ENCODE results near the gene ITGB1BP1. TPM values are rescaled to one million over a fixed set of nuclear protein-coding genes. Genes with fewer than 3 reads are reported as not detected.

ITGB1BP1 gene
- total RNA-seq, 4 donors from 2014 or later, result 10.7 to 27.7 (median 21.7) TPM

DNA sequence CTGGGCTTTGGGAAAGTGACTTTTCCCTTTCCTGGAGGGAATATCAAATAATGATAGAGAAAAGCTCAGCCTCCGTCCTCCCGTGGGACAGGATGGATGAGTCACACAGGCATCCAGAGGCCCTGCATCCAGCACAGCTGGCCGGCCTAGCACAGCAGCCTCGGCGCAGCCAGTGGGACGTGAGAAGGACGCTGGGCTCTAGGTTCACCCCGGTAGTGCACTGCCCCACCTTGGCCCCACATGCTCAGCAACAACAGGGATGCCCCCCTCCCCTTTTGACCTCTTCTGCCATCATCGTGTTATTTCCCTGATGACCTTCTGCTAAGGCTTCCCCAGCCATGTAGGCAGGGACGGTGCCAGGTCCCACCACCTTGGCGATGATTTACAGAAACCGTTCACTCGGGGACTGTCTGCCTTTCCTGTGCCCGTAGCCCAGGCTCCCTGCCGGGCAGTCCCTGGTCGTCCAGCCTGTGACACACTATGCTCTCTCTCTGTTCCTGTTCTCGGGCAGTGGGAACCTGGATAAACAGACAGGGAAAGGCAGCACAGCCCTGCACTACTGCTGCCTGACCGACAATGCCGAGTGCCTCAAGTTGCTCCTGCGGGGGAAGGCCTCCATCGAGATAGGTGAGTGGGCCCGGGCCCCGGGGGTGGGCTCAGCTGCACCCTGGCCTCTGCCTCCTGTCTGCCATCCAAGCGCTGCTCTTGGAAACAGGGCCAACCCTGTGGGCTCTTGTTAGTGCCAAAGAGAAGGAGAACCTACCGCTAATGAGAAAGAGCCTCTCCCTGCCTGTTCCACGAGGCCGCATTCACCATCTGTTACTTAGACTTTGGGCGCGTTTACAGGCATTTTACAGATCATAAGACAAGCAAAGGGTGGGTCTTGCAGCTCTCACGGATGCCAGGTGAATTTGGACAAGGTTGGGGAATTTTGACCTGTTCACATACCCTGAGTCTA lies 44.6 kb downstream of the ITGB1BP1 start:
- Histone ChIP-seq H3K4me1 (peaks cover 3 to 25% (median 14%) of the 10 kb centered on the region in 4 donors), H3K9me3 (no peaks in the 10 kb centered on the region), H3K27me3 (no peaks in the 10 kb centered on the region), H3K27ac (peak overlapping the region; percentile 62 to 71 (median 66)), H3K4me3 (no peak overlapping the region), H3K36me3 (peaks cover 0 to 15% (median 3%) of the 10 kb centered on the region in 4 donors)
- in situ Hi-C loops (cut with MboI; ENCODE audit: low pct_ligation_motif_present in 1 of 4, low pct_unique_long_range_greater_than_20kb in 1 of 4, low sequenced_read_pairs in 3 of 4) (no loop called here), intact Hi-C loops (cut with DNase I; ENCODE audit: low total_unique reads) (no loop called here)
- TF ChIP-seq POLR2AphosphoS5 (IDR thresholded peaks at IDR 0.05) (peak in 1 of 3 donors; percentile 15), POLR2A (IDR thresholded peaks at IDR 0.05) (no peak)
- peak; percentile 35 for DNase-seq
- 63 to 79% methylated on average over 3 to 30 of the region's 30 CpGs for WGBS, 2 donors (ENCODE audit: low coverage in 1 of 2)

- no peak overlapping the region for H3K4me3 ChIP-seq
- no peak for DNase-seq
- H3K4me1 ChIP-seq, result peaks cover 3 to 25% (median 14%) of the 10 kb centered on the region in 4 donors
- WGBS, 2 donors (ENCODE audit: low coverage in 1 of 2), result 60 to 66% methylated on average over 9 of the region's 9 CpGs
- in situ Hi-C loops (cut with MboI; ENCODE audit: low pct_ligation_motif_present in 1 of 4, low pct_unique_long_range_greater_than_20kb in 1 of 4, low sequenced_read_pairs in 3 of 4), result no loop called here
- H3K36me3 ChIP-seq, result peaks cover 0 to 15% (median 3%) of the 10 kb centered on the region in 4 donors
- H3K27me3 ChIP-seq, result no peaks in the 10 kb centered on the region
- peak overlapping the region; percentile 62 to 71 (median 66) for H3K27ac ChIP-seq
- intact Hi-C loops (cut with DNase I; ENCODE audit: low total_unique reads), result no loop called here
- no peaks in the 10 kb centered on the region for H3K9me3 ChIP-seq
- TF ChIP-seq EP300 (IDR thresholded peaks at IDR 0.05; ENCODE audit: low read depth) (no peak), POLR2A (IDR thresholded peaks at IDR 0.05) (no peak), POLR2AphosphoS5 (IDR thresholded peaks at IDR 0.05) (no peak)
- TF ChIP-seq, protein P1, sequence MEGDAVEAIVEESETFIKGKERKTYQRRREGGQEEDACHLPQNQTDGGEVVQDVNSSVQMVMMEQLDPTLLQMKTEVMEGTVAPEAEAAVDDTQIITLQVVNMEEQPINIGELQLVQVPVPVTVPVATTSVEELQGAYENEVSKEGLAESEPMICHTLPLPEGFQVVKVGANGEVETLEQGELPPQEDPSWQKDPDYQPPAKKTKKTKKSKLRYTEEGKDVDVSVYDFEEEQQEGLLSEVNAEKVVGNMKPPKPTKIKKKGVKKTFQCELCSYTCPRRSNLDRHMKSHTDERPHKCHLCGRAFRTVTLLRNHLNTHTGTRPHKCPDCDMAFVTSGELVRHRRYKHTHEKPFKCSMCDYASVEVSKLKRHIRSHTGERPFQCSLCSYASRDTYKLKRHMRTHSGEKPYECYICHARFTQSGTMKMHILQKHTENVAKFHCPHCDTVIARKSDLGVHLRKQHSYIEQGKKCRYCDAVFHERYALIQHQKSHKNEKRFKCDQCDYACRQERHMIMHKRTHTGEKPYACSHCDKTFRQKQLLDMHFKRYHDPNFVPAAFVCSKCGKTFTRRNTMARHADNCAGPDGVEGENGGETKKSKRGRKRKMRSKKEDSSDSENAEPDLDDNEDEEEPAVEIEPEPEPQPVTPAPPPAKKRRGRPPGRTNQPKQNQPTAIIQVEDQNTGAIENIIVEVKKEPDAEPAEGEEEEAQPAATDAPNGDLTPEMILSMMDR (IDR thresholded peaks at IDR 0.05), result no peak
Observed at GRCh38 chr2:9377461-9378097, 45.7 kb downstream of the ITGB1BP1 start.

DNA sequence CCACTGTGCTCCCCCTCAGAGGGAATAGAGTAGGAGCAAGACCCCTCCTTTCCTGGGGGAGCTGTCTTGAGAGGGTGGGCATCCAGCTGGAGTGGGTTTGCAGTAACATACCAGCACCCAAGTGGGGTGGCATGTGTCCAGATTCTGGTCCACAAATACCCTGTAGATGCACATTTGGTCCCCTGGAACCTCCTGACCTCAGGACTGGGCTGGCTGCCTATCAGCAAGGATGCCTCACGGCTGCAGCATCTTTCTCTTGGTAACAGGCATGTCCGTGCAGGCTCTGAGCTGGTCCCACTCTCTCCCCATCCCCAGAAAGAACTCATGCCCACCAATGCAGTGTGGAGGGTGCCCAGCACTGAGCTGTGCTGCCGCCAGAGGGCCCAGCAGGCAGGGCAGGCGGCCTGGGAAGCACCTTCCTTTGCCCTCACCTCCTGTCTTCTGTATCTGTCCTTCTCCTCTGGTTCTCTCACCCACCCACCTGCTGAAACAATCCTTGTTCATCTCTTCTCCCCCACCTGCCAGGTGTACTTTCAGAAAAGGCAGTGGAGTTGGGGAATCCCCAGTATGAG lies 47.4 kb downstream of the ITGB1BP1 start:
- DNase-seq, result no peak
- no peaks in the 10 kb centered on the region for H3K9me3 ChIP-seq
- no peaks in the 10 kb centered on the region for H3K27me3 ChIP-seq
- 62% methylated on average over 3 of the region's 4 CpGs; no CpG with 5 or more reads in 1 of the 2 donors for WGBS, 2 donors (ENCODE audit: low coverage in 1 of 2)
- H3K4me3 ChIP-seq, result no peak overlapping the region
- no peak overlapping the region for H3K27ac ChIP-seq
- peaks cover 3 to 23% (median 12%) of the 10 kb centered on the region in 4 donors for H3K4me1 ChIP-seq
- in situ Hi-C loops (cut with MboI; ENCODE audit: low pct_ligation_motif_present in 1 of 4, low pct_unique_long_range_greater_than_20kb in 1 of 4, low sequenced_read_pairs in 3 of 4), result no loop called here
- no peak for TF ChIP-seq POLR2AphosphoS5 (IDR thresholded peaks at IDR 0.05)
- no peak for TF ChIP-seq POLR2A (IDR thresholded peaks at IDR 0.05)
- TF ChIP-seq, protein P1 (IDR thresholded peaks at IDR 0.05), result no peak
- no peak for TF ChIP-seq EP300 (IDR thresholded peaks at IDR 0.05; ENCODE audit: low read depth)
- intact Hi-C loops (cut with DNase I; ENCODE audit: low total_unique reads), result no loop called here
- H3K36me3 ChIP-seq, result peaks cover 0 to 9% (median 3%) of the 10 kb centered on the region in 4 donors

DNA sequence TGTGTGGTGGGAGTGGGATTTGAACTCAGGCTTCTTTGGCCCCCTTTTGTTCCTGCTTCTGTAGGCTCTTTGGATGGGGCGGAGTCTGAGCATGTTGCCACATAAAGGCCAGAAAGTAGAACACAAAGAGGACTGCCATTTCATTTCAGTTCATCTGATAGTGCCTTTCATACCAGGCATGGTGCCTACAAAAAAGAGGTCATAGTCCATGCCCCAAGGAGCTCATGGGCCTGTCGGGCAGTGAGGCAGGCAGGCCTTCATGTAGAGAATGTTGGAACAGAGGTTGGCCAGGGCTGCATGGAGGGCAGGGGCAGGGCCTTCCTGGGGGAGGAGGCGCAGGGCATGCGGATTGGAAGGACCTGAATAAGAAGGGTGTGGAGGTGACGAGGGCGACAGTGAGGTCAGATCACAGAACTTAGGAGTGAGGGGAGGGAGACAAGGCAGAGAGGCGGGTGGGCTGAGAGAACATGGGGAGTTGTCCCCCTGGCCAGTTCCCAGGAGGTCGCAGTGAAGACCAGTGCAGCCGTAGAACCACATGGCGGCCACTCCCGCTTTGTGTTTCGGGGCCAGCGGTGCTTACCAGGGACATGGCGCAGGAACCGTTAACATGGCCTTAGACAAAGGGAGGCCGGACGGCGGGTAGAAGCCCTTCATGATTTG lies 49.1 kb downstream of the ITGB1BP1 start:
- Histone ChIP-seq H3K36me3 (peaks cover 0 to 9% (median 3%) of the 10 kb centered on the region in 4 donors), H3K9me3 (no peaks in the 10 kb centered on the region), H3K27ac (no peak overlapping the region), H3K4me1 (peaks cover 3 to 17% (median 4%) of the 10 kb centered on the region in 4 donors), H3K4me3 (no peak overlapping the region), H3K27me3 (no peaks in the 10 kb centered on the region)
- 96 to 97% methylated on average over 11 to 18 of the region's 18 CpGs for WGBS, 2 donors (ENCODE audit: low coverage in 1 of 2)
- TF ChIP-seq POLR2A (IDR thresholded peaks at IDR 0.05) (no peak), POLR2AphosphoS5 (IDR thresholded peaks at IDR 0.05) (no peak), EP300 (IDR thresholded peaks at IDR 0.05; ENCODE audit: low read depth) (no peak)
- TF ChIP-seq, protein P1 (IDR thresholded peaks at IDR 0.05), result no peak
- intact Hi-C loops (cut with DNase I; ENCODE audit: low total_unique reads) (no loop called here), in situ Hi-C loops (cut with MboI; ENCODE audit: low pct_ligation_motif_present in 1 of 4, low pct_unique_long_range_greater_than_20kb in 1 of 4, low sequenced_read_pairs in 3 of 4) (no loop called here)
- no peak for DNase-seq
